HG02642 (cell line): Measurements from ENCODE around the gene PANK3.
"Not testable (repeated sequence)": the region's sequence is repeated elsewhere in the genome, so short reads cannot be mapped to it uniquely, and the experiment has no call there.

Experiments used
- ATAC-seq: cut with Tn5 transposase; IDR thresholded peaks from one replicate; pipeline ENCODE4 v1.9.1; 2021; ENCODE audit warnings: mild to moderate bottlenecking; ENCODE audit not compliant: unreplicated experiment, poor library complexity

PANK3 gene

DNA sequence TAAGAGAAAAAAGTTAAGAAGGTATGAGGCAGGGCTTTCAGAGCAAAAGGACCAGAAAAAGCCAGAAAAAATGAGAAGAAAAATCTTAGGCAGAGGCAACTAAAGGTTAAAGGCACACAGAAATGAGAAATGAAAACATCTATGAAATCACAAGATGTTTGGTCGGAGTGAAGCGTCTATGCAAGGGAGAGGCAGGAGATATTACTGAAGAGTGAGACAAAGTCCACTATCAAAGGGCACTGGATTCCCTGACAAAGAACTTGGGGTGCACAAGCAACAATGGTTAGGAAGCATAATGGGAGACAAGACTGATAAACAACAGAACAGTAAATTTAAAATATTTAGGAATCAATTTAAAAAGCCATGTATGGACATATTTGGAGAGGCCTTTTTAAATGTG lies 16.9 kb downstream of the PANK3 start:
- no peak for ATAC-seq

DNA sequence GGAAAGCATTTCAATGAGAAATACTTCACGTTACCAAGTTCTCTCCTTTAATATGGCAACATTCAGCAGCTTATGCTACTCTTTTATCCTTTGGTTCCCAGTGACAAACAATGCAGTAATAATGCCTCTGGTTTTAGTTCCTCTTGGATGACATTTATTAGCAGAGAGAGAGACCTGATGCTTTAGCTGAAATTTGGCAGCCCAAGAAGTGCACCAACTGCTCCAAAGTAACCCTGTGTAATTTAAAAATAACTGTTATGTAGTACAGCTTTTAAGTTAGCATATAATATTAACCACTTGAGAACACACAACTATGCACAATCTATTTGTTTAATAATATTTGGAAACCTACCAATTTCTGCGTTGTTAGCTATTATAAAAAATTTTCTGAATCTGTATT lies 21.8 kb downstream of the PANK3 start:
- ATAC-seq = no peak

DNA sequence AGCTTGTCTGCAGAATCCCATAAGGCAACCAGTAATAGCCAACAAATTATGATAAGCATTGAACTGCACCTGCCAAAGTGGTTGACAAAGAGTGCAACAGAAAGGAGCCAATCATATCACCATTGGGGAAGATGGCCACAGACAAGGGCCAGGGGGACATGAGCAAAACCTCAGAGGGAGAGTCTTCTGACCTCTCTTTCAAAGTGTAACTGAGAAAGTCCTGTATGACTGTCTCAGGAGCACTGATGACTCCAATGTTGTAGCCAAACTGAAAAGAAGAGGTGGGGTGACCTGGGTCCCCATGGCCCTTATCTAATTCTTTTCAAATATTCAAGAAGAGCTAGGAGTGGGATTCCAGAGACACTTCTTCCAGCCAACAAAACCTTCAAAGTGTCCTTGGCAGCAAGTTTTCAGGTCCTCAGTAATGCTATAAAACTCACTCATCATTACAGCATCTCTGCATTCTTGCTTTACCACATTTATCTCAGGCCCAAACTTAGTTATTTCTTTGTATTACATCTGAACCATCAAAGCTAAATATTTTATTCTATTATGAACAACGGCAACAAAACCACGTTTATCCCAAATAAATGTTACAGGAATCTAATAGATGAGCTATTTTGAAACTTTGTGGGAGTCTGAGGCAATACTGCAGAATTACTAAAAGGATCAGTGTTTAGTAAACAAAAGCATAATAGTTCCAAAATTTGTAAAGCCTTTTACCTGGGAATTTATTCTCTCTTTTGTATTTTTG lies 25.6 kb downstream of the PANK3 start:
- no peak for ATAC-seq

DNA sequence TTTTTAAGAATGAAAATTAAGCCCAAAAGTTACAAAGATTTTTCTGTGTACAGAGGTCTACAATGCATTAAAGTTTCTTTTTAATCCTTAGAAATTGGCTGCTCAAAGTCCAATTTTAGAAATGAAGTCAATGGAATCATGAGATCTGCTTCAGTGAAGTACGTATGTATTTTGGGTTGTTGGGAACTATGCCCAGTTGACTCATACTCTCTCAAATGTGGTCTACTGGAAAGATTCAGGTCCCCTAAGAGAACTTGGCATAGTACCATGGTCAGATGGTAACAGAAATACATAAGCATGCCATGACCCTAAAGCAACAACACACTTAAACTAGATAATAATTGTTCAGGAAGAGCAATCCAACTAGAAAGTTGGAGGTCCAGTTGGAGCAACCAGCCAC lies 27.0 kb downstream of the PANK3 start:
- ATAC-seq = no peak

GRCh38 chr5:168550656-168551055 lies 28.5 kb downstream of the PANK3 start:
- ATAC-seq = no peak

GRCh38 chr5:168549554-168549953 lies 29.6 kb downstream of the PANK3 start:
- no peak for ATAC-seq

GRCh38 chr5:168537176-168537575 lies 42.0 kb downstream of the PANK3 start:
- ATAC-seq = no peak

GRCh38 chr5:168534351-168534750 lies 44.8 kb downstream of the PANK3 start:
- not testable (repeated sequence) for ATAC-seq

- ATAC-seq = no peak
These were observed 46.9 kb downstream of the PANK3 start for GRCh38 chr5:168531987-168532864.

- ATAC-seq = no peak
These were observed 48.0 kb downstream of the PANK3 start for GRCh38 chr5:168531191-168531590.

- no peak for ATAC-seq
These were observed 48.5 kb downstream of the PANK3 start for GRCh38 chr5:168530621-168531150.

DNA sequence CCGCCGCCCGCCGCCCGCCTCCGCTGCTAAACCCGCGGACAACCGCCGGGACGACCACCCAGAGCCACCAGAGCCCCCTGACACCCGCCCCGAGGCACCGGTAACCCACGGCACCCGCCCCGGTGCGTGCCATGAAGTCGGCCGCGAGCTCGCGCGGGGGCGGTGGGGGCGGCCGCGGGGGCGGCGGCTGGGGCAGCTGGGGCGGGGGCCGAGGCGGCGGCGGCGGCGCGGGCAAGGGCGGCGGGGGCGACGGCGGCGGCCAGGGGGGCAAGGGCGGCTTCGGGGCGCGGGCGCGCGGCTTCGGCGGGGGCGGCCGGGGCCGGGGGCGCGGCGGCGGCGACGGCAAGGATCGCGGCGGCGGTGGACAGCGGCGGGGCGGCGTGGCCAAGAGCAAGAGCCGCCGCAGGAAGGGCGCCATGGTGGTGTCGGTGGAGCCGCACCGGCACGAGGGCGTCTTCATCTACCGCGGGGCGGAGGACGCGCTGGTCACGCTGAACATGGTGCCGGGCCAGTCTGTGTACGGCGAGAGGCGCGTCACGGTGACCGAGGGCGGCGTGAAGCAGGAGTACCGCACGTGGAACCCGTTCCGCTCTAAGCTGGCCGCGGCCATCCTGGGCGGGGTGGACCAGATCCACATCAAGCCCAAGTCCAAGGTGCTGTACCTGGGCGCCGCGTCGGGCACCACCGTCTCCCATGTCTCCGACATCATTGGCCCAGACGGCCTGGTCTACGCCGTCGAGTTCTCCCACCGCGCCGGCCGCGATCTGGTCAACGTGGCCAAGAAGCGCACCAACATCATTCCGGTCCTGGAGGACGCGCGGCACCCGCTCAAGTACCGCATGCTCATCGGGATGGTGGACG lies 49.6 kb downstream of the PANK3 start:
- ATAC-seq = no peak

- no peak for ATAC-seq
These were observed 50.4 kb downstream of the PANK3 start, which contains the start of gene FBLL1 for GRCh38 chr5:168528521-168529373. Gene FBLL1, plus strand, starts transcription at chr5:168529305. Its CDS starts 200 bp downstream, at chr5:168529505.

GRCh38 chr5:168527756-168528295 lies 51.3 kb downstream of the PANK3 start:
- no peak for ATAC-seq

DNA sequence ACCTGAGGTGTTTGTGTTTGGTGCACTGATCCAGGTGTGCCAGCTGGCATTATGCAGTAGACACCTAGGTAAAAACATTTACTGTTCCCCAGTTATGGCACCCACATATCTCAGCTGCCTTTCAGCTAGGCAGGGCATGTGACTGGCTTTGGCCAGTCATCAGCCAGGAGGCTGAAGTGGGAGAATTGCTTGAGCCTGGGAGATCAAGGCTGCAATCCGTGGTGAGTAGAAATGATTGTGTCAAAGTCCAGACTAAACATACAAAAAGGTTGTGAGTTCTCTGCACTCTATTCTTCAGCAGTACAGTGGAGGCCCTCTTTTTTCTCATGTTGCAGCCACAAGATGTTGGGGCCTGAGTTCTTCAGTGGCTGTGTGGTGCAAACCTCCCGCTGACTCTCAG lies 53.3 kb downstream of the PANK3 start:
- no peak for ATAC-seq

DNA sequence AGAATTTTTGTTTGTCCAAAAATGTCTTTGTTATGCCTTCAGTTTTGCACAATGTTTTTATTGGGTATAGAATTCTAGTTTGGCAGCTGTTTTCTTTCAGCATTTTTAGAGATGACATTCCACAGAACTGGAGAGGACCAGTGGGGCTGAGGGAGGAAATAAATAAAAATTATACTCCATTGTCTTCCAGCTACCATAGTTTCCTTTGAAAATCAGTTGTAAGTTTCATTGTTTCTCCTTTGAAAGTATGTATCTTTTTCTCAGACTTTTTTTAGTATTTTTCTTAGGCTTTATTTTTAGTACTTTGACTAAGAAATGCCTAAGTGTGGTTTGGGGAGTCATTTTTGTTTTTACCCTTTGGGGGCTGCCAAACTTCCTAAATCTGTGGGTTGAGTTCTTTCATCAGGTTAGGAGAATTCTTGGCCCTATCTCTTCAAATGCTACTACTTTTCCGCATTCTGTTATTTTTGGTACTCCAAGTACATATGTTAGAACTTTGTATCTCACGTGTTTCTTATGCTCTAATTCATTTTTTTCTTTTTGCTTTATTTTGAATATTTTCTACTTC lies 65.2 kb downstream of the PANK3 start:
- ATAC-seq = no peak

DNA sequence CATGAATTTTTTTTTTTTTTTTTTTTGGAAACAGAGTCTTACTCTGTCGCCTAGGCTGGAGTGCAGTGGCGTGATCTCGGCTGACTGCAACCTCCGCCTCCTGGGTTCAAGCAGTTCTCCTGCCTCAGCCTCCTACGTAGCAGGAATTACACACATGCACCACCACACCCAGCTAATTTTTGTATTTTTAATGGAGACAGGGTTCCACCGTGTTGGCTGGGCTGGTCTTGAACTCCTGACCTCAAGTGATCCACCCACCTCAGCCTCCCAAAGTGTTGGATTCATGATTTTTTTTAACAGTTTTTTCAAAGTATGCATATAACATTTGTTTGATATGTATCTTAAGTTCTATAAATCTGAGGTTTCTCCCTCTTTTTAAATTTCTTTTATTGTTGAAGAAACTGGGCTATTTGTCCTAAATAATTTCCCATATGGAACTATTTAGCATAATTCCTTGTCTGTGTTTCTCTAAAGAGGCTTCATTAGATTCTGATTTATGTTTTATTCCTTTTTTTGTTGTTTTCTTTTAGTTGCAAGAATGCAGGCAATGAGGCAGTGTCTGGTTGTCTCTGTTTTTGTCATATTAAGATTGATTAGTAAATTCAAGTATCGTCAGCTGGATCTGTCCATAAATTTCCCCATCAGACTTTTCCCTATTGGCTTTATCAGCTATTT lies 76.5 kb downstream of the PANK3 start:
- ATAC-seq = no peak
